Measurements from ENCODE around the gene ATF5.

The ATF5 gene

GRCh38 chr19:49895566-49896297 is 33.3 kb upstream of the ATF5 start:
- no peak for FAIRE-seq

GRCh38 chr19:49896863-49897621 is 32.0 kb upstream of the ATF5 start, which contains the start of gene IL4I1:
IL4I1 (minus strand) TSS chr19:49896887; CDS start chr19:49896160, 727 bp downstream.
- FAIRE-seq, result no peak

- FAIRE-seq, result no peak
These were observed 24.9 kb upstream of the ATF5 start for GRCh38 chr19:49904136-49904535.

DNA sequence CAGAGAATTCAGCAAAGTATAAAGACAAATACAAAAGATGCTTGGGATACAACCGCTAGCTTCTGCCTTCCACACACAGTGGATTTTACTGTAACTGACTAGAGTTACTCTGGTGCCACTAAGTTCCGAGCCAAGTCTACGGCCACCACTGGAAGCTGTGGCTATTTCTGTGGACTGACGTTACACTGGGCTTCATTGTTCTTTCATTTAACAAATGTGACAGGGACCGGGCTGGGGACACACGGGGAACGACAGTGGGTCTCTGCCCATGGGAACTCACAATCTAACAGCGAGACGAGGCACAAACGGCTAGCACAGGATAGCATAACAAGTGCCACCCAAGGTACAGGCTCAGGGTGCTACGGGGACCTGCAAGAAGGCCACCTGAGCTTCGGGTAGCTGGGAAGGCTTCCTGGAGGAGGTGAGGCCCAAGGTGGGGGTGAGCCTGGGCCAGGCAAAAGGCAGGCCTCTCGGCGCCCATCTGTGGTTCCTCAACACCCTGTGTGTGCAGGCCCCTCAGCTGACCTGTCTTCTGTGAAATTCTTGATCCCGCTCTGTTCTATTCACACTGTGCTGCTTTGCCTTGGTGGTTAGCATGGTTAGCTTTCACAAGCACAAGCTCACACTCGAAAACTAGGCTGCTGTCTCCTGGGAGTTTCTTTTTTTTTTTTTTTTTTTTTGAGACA is 22.0 kb upstream of the ATF5 start:
- FAIRE-seq, result no peak

GRCh38 chr19:49907745-49908446 is 21.1 kb upstream of the ATF5 start:
- no peak for FAIRE-seq

DNA sequence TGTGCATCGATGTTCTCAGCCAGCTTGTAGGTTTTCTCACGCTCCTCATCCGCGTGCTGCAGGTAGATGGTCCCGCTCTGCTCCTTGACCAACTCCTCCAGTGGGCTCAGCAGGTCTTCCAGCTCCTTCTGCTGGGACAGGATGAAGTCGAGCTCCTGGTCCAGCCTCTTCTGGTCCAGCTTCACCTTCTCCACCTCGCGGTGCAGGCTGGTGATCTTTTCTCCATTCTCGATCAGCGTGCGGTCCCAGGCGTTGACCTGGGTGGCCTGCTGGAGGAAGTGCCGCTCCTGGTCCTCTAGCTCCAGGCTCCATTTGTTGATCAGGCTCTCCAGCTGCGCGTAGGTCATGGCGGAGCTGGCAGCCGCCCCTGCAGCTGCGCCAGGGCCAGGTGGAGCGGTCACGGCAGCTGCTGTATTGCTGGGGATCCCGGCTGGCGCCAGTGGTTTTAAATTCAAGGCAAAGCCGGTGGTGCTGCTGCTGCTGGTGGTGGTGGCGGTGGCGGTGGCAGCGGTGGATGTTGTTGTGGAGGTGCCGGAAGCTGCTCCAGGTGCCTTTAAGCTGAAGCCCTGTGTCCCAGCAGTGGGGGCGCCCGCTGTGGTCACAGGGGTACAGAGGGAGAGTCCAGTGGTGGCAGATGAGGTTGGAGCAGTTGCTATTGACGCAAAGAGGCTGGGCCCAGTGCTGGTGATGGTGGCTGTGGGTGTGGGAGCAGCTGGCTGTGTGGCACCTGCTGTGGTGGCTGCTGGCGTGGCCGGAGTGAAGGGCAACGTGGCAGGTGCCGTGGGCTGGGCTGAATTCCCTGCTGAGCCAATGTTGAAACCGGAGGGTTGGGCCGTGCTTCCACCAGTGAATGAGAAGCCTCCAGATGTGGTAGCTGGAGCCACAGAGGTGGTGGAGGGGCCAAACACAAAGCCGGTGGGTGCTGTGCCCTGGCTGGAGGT is 20.3 kb upstream of the ATF5 start:
- FAIRE-seq, result no peak

- no peak for FAIRE-seq
These were observed 18.8 kb upstream of the ATF5 start for GRCh38 chr19:49910179-49910578.

DNA sequence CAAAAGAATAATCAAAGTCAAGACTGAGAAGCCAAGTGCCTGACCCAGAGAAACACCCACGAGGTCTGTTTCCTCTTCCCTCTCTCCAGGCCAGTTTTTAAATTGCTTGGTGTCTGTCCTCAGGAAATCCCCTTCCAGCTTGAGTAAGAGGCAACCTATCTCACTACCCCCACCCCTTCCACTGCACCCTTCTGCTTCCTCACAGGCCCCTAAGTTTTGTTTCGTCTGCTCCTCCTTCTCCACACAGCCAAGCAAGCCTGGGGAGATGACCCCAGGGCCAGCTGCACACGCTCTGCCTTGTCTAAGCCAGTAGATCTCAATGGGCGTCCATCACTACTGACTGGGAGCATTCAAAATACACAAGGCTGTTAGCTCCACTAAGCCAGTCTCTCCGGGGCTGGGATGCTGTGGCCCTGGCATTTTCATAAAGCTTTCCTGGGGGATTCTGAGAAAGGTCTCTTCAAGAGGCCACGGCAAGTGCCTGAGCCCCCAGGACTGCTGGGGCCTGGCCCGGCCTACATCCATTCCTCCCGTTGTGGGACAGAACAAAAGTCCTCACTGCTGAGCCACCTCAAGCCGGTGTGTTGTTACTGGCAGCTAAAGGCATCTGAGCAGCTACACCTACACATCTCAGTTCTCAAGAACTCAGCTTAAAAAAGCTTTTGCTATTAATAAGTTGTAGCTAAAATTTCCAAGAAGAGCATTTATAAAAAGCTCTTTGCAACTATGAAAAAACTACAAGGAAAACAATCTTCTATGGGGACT is 17.4 kb upstream of the ATF5 start:
- FAIRE-seq, result no peak

DNA sequence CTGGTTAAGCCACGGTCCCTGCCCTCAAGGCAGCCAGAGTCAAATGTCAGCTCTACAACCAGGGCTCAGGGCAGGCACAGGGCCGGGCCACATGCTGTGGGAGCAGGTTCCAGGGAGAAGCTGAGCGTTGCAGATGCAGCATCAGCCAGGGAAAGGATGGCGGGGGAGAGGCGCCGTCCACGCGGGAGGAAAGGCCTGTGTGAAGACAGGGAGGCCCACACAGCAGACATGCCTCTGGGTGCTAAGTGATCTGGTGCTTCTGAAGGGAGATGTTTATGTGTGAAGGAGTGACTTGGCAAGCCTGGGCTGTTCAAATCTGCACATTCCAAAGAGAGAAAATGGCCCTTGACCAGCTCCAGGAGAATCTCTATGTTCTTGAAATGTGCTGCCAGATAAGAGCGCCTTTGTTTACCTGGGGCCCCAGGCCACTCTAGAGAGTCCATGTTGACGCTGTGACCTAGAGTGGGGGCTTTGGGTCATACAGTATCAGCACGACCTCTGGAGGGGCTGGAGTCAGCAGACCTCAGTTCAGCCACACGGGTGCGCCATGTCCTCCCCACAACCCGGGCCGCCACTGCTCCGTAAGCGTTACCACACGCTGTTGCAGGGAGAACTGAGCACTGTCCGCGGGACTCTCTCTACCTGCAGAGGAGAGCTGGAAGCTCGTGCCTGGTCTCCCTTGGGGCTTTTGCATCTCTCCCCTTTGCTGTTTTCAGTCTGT is 15.9 kb upstream of the ATF5 start:
- FAIRE-seq, result no peak

- no peak for FAIRE-seq
These were observed 15.3 kb upstream of the ATF5 start for GRCh38 chr19:49913720-49914119.

- FAIRE-seq, result no peak
These were observed 13.7 kb upstream of the ATF5 start for GRCh38 chr19:49915271-49915670.

GRCh38 chr19:49916839-49917733 is 11.9 kb upstream of the ATF5 start:
- no peak for FAIRE-seq

GRCh38 chr19:49918089-49918488 is 10.9 kb upstream of the ATF5 start:
- FAIRE-seq, result no peak

GRCh38 chr19:49920624-49921363 is 8.2 kb upstream of the ATF5 start:
- no peak for FAIRE-seq

GRCh38 chr19:49921871-49922795 is 6.9 kb upstream of the ATF5 start:
- no peak for FAIRE-seq

- FAIRE-seq, result no peak
These were observed 5.7 kb upstream of the ATF5 start for GRCh38 chr19:49923055-49924003.
